Right ventricle myocardium superior (tissue), 1 donor: ENCODE results near the gene LSM3. TPM values are rescaled to one million over a fixed set of nuclear protein-coding genes. Genes with fewer than 3 reads are reported as not detected.

Experiments
- ATAC-seq: fragments of 200-7000 bp; cut with Tn5 transposase; one replicate; pipeline ENCODE4 v1.9.1; 2020; ENCODE audit warnings: mild to moderate bottlenecking; ENCODE audit not compliant: poor library complexity
- DNase-seq: peaks from one replicate; pipeline ENCODE4 v3.0.0-alpha.2; 2020
- intact Hi-C: fragments of 100-400 bp; cut with DNase I; formaldehyde crosslinking; loops from one replicate; pipeline ENCODE4 v1.11.2; 2022
- total RNA-seq: library from RNA; stranded (reverse); fragmentation: NEBNext Ultra II Directional; extraction: Animal tissue kit (Norgen Biotek cat#: 25700); gene quantifications from one replicate; pipeline ENCODE4 v1.2.1, GENCODE V29; 2021
- donor health status: DM: no; HTN: yes; CAD: no; lungs with severe emphysema.

The LSM3 gene
- total RNA-seq, 1 donor from 2014 or later = 16.8 TPM

GRCh38 chr3:14179795-14180194 lies 1.2 kb downstream of the LSM3 start:
- intact Hi-C loops = no loop called here
- no peak for DNase-seq
- no peak for ATAC-seq

GRCh38 chr3:14181253-14181652 lies 2.6 kb downstream of the LSM3 start:
- no peak for ATAC-seq
- DNase-seq = no peak
- intact Hi-C loops = no loop called here

DNA sequence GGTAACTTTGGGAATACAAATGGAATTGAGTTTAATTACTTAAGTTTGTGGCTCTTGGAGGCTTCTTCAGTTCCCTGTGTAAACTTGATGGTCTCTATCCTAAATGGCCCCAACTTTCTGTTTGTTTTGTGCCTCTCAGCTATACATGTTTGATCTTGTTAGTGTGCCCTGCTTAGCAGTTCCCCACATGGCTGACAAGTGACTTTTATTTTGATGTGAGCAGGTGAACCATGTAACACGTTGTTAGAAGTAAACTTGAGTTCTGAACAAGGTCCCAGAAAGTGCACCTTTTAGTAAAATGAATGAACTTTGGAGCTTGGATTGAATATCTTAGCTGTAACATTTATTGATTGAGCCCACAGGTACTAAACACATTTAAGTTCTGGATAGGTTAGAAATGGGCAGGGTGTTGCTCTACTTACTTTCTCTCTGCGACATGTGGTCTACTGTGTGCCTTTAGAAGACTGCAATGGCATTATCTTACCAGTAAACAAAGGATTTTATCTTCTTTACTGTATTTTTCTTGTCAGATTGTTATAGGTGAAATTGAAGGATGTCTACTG lies 4.5 kb downstream of the LSM3 start:
- intact Hi-C loops = no loop called here
- no peak for ATAC-seq
- DNase-seq = no peak

GRCh38 chr3:14186854-14187458 lies 8.3 kb downstream of the LSM3 start:
- intact Hi-C loops = no loop called here
- ATAC-seq (no peak), DNase-seq (no peak)

- intact Hi-C loops = no loop called here
- no peak for ATAC-seq
- no peak for DNase-seq
These were observed 9.6 kb downstream of the LSM3 start for GRCh38 chr3:14188041-14188754.

DNA sequence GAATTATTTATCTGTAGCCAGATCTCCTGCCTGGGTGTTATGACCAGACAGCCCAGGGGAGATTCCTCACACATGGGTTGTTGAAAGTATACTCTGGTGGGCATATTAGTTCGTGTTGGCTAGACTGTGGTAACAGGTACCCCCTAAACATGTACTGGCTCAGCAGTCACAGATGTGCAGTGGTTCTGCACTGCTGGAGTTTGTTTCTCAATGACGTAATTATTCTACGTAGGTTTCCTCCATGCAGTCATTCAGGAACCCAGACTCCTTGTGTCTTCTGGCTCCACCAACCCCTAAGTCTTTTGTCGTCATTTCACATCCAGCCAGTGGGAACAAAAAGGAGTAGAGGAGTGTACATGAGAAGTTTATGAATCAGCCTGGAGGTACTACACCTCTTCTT lies 16.2 kb downstream of the LSM3 start:
- DNase-seq = no peak
- intact Hi-C loops = no loop called here
- no peak for ATAC-seq

GRCh38 chr3:14199641-14200040 lies 21.0 kb downstream of the LSM3 start:
- DNase-seq (no peak), ATAC-seq (no peak)
- intact Hi-C loops = loop anchor here (5.0 kb wide), 1 partner anchor 63 kb away; no protein-coding TSS in a partner anchor

GRCh38 chr3:14200276-14200675 lies 21.7 kb downstream of the LSM3 start:
- intact Hi-C loops = loop anchor here (5.0 kb wide), 1 partner anchor 62 kb away; no protein-coding TSS in a partner anchor
- ATAC-seq (no peak), DNase-seq (no peak)

- no peak for ATAC-seq
These were observed 22.2 kb downstream of the LSM3 start for GRCh38 chr3:14200841-14201240.

GRCh38 chr3:14201940-14202684 lies 23.5 kb downstream of the LSM3 start:
- DNase-seq = no peak
- ATAC-seq = no peak
- intact Hi-C loops = loop anchor here (2.0 to 5.0 kb wide), 2 partner anchors 60 to 267 kb away; no protein-coding TSS in a partner anchor

More at GRCh38 chr3:14200841-14201240, 22.2 kb downstream of the LSM3 start:
- DNase-seq = no peak
- intact Hi-C loops = loop anchor here (5.0 kb wide), 1 partner anchor 61 kb away; no protein-coding TSS in a partner anchor

DNA sequence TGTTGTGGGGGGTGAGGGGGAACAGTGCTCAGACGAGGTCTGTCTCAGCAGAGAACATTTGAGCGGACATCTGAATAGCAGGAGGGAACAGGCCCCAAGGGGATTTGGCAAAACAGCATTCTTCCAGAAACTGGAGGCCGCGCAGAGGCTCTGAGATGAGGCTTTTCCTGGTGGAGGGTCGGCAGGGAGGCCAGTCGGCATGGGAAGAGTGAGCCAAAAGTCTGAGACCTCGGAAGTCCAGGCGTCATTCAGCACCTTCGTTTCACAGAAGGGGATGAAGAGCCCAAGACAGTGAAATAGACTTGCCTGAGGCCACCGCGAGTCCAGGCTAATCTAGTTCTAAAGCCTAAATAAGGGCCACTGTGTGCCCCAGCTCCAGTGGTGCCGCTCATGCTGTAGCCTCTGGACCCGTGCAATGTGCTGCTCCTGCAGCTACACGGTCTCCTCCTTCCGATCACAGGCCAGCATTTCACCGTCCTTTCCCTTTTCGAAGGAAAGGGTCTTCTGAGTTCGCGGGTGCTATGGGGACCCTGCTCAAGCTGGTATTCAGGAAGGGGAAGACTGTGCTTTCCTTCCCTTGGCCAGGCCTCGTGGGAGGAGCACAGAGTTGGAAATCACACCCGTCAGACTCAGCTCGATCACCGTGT lies 24.4 kb downstream of the LSM3 start:
- intact Hi-C loops = loop anchor here (2.0 to 5.0 kb wide), 2 partner anchors 59 to 266 kb away; no protein-coding TSS in a partner anchor
- no peak for DNase-seq

GRCh38 chr3:14203521-14204079 lies 25.0 kb downstream of the LSM3 start:
- DNase-seq (peak; percentile 48), ATAC-seq (peak; percentile 83)
- intact Hi-C loops = loop anchor here (2.0 to 5.0 kb wide), 2 partner anchors 59 to 265 kb away; no protein-coding TSS in a partner anchor

More for the DNA sequence above, 24.4 kb downstream of the LSM3 start:
- ATAC-seq = no peak

DNA sequence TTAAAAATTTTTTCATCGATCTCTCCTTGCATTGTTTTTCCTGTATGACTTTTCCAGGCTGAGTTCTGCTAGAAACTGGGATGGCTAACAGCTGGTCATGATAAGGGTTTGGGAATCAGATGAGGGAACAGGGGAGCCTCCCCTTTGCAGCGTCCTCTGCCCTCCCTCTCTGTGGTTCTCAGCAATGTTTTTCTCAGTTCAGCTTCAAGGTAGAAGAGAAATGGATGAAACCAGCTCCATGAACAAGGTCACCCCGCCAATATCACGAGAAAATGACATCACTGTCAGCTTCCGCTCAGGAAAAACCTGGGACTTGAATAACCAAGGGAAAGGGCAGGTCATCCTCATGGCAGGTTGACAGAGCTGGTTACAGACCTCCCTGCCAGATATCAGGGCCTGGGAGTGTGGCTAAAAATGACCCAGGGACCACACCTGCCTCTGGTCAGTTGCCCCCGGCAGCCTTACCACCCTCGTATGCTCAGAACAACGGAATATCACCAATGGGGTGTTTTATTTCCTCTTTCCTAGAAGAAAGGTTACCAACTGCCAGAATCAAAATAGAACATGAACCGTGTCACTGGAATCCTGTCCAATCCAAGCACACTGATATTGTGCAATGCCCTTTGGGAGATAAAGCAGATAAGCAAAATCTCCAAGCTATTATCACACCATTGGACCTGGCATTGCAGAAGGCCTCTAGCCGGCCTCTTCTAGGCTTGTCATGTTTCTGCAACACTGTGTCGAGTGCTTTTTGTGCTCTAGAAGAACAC lies 26.1 kb downstream of the LSM3 start:
- no peak for DNase-seq
- peak; percentile 82 for ATAC-seq

DNA sequence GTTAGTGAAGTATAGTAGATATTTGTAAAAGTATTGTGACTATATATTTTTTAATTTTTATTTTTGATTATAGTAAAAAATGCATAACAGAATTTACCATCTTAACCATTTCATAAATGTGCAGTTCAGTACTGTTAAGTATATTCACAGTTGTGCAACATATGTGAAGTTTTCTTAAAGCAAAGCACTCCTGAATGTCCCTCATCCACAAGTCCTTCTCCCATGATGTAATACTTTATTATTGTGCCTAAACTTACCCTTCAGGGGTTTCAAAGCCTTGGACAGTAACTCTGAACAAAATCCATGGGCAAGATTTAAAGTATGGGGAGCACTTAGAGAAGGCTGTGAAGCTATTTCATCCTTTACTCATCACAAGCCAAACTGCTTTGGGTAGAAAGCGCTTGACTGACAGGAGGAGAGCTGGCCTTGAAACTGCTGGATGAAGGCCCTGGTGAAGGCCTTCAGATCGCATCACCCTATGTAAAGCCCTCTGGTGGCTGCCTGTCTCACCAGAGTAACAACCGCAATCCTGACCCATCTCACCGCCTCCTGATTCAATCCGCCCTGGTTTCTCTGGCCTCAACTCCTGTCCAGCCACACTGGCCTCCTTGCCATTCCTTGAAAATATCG lies 28.0 kb downstream of the LSM3 start:
- ATAC-seq = no peak
- intact Hi-C loops = no loop called here

More for the DNA sequence above, 26.1 kb downstream of the LSM3 start:
- intact Hi-C loops = loop anchor here (5.0 kb wide), 1 partner anchor 58 kb away; no protein-coding TSS in a partner anchor

DNA sequence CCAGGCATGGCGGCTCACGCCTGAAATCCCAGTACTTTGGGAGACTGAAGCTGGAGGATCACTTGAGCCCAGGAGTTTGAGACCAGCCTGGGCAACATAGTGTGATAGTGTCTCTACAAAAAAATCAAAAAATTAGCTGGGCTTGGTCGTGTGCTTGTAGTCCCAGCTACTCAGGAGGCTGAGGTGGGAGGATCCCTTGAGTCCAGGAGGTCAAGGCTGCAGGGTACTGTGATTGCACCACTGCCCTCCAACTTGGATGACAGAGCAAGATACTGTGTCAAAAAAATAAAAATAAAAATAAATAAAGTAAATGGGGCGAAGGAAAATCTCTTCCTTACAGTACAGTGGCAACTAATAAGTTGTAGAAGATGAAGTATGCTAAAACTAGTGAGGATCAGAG lies 29.6 kb downstream of the LSM3 start:
- intact Hi-C loops = no loop called here
- DNase-seq (no peak), ATAC-seq (no peak)

More for the DNA sequence above, 28.0 kb downstream of the LSM3 start:
- DNase-seq = no peak

DNA sequence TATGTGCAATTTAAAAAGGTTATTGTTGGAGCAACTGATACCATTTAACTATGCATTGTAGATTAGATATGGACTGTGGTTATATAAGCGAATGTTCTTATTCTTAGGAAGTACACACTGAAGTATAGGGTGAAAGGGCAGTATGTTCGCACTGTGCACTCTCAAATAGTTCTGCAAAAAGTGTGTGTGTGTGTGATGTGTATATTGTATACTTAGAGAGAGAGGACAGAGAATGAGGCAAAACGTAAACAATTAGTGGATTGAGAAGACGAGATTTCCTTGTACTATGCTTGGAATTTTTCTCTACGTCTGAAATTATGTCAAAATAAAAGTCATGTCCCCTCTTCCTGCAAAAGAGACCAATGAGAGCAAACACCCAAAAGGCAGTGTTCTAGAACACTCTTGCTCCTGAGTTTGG lies 30.4 kb downstream of the LSM3 start:
- ATAC-seq = no peak
- DNase-seq = no peak
- intact Hi-C loops = no loop called here
